NCI-H460 (cell line): ENCODE results near the gene ERCC1. TPM values are rescaled to one million over a fixed set of nuclear protein-coding genes. Genes with fewer than 3 reads are reported as not detected.
"Not testable (repeated sequence)": the region's sequence is repeated elsewhere in the genome, so short reads cannot be mapped to it uniquely, and the experiment has no call there.

Experiments used
- DNase-seq: peaks from one replicate; pipeline ENCODE4 v3.0.0-alpha.2; 2016; ENCODE audit warnings: low read depth; ENCODE audit errors: extremely low read depth
- total RNA-seq: library from RNA; depleted of rRNA; stranded (reverse); fragments of >200 nt; shearing (Covaris generic); gene quantifications from 2 replicates; pipeline ENCODE4 v1.2.3, GENCODE V29; 2014

ERCC1 gene
- total RNA-seq, 1 experiment from 2014 or later = 81.5 TPM

GRCh38 chr19:45432543-45432942, 8.8 kb upstream of the ERCC1 start:
- DNase-seq = not testable (repeated sequence)

DNA sequence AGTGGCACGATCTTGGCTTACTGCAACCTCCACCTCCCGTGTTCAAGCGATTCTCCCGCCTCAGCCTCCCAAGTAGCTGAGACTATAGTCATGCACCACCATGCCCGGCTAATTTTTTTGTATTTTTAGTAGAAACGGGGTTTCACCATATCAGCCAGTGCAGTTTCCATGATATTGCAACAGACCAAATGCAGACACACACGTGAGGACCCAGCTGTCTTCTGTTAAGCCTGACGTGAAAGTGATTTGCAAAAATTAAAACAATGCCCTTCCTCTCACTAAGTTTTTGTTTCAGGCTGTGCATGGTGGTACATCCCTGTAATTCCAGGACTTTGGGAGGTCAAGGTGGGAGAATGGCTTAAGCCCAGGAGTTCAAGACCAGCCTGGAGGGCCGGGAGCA, 7.3 kb upstream of the ERCC1 start:
- not testable (repeated sequence) for DNase-seq

GRCh38 chr19:45429896-45430295, 6.2 kb upstream of the ERCC1 start:
- not testable (repeated sequence) for DNase-seq

GRCh38 chr19:45428384-45429231, 4.9 kb upstream of the ERCC1 start:
- no peak for DNase-seq

- DNase-seq = peak; percentile 94
Observed at GRCh38 chr19:45424191-45425058, 708 bp upstream of the ERCC1 start.

DNA sequence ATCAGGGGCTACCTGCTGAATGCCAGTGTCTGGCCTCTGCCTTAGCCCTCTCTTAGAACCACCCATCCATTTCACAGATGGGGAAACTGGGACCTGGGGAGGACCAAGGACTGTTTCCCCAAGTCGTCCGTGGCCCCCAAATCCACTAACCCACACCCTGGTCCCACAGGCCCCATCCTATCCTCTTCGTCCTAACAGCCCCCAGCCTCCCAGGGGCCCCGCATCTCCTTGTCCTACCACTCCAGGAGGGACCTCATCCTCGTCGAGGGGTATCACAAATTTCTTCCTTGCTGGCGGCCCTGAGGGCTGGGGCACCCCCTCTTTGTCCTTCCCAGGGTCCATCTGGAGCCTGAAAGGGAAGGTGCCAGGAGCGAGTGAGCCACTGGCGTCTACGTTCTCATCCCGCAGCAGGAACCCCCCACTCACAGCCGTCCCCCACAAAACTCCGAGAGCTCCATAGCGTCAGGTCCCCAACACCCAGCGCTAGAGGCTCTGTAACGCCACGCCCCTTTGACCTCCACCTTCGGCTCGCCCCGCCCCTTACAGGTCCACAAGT, 606 bp downstream of the ERCC1 start:
- no peak for DNase-seq

DNA sequence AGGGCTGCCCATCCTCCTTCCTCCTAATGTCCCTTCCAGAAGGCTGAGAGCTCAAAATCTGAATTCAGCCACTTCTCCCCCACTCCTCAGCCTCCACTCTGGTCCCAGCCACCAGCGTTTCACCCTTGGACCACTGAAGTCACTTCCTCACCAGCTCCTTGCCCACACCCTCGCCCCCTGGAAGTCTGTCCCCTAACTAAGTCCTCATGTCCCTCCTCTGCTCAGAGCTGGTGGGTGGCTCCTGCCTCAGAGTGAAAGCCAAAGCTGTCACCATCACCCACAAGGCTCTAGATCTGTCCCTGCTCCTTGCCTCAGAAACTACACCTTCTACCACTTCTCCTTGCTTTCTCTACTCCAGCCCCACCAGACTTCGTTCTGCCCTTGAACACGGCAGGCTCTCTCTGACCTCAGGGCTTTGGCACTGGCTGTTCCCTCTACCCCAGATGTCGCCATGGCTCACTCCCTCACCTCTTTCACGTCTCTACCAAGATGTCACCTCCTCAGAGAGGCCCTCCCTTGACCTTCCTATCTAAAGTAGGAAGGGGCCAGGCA, 1.7 kb downstream of the ERCC1 start:
- DNase-seq = no peak

DNA sequence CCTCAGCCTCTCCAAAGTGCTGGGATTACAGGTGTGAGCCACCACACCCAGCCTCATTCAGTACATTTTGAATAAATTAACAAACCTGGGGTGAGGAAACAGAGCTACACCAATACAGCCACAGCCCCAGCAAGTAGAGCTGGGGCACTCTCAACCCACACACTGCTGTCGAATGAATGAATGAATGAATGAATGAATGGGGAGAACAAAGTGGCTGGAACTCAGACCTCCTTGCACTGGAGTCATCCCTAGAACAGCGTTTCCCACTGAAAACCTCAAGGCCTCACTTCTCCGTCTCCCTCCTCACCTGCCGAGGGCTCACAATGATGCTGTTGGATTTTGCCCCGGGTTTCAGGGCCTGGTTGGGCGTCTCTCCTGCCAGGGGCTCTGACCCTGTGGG, 2.8 kb downstream of the ERCC1 start:
- no peak for DNase-seq

- DNase-seq = no peak
Observed at GRCh38 chr19:45420356-45420755, 3.4 kb downstream of the ERCC1 start.

- no peak for DNase-seq
Observed at GRCh38 chr19:45419895-45420294, 3.8 kb downstream of the ERCC1 start.

- no peak for DNase-seq
Observed at GRCh38 chr19:45419396-45419795, 4.3 kb downstream of the ERCC1 start.

DNA sequence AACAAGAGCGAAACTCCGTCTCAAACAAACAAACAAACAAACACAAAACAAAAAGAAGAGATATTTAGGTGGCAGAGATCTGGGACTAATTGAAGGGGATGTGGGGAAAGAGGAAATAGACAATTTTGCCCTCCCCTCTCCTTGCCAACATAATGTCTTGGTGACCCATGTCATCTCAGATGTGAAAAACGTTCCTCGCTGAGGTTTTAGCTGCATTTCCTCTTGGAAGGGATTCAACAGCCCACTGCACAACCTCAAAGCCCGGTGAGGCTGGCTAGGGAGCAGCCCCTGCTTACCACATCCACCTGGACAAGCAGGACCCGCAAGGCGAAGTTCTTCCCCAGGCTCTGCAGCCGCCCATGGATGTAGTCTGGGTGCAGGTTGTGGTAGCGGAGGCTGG, 4.9 kb downstream of the ERCC1 start:
- no peak for DNase-seq

GRCh38 chr19:45417151-45417550, 6.6 kb downstream of the ERCC1 start:
- DNase-seq = no peak

GRCh38 chr19:45414468-45414867, 9.2 kb downstream of the ERCC1 start:
- no peak for DNase-seq

DNA sequence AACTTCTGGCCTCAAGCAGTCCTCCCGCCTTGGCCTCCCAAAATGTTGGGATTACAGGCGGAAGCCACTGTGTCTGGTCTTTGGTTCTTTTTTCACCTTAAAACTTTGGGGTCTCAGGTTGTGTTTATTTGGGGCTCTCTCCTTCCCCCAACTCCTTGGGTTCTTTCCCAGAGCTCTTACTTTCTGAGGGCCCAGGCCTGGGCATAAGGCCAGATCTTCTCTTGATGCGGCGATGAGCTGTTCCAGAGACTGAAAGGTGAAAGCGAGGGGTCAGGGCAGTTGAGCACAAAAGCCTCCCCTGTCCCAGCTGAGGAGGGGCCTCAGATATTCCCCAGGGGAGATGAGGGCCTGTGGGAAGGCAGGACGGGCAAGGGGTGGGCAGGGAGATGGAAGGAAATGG, 10.2 kb downstream of the ERCC1 start:
- no peak for DNase-seq

- not testable (repeated sequence) for DNase-seq
Observed at GRCh38 chr19:45410330-45410729, 13.4 kb downstream of the ERCC1 start.

- DNase-seq = no peak
Observed at GRCh38 chr19:45409557-45409920, 14.2 kb downstream of the ERCC1 start.

DNA sequence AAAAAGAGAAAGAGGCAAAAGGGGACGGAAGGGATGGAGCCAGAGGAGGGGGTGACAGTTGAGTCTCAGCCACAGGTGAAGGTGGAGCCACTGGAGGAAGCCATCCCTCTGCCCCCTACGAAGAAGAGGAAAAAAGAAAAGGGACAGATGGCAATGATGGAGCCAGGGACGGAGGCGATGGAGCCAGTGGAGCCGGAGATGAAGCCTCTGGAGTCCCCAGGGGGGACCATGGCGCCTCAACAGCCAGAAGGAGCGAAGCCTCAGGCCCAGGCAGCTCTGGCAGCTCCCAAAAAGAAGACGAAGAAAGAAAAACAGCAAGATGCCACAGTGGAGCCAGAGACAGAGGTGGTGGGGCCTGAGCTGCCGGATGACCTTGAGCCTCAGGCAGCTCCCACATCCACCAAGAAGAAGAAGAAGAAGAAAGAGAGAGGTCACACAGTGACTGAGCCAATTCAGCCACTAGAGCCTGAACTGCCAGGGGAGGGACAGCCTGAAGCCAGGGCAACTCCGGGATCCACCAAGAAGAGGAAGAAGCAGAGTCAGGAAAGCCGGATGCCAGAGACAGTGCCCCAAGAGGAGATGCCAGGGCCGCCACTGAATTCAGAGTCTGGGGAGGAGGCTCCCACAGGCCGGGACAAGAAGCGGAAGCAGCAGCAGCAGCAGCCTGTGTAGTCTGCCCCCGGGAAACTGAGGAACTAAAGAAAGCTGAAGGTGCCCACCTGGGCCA, 14.7 kb downstream of the ERCC1 start:
- DNase-seq = no peak

DNA sequence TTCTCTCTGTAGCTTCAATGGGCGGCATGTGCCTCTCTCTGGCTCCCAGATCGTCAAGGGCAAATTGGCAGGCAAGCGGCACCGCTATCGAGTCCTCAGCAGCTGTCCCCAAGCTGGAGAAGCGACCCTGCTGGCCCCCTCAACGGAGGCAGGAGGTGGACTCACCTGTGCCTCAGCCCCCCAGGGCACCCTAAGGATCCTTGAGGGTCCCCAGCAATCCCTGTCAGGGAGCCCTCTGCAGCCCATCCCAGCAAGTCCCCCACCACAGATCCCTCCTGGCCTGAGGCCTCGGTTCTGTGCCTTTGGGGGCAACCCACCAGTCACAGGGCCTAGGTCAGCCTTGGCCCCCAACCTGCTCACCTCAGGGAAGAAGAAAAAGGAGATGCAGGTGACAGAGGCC, 15.6 kb downstream of the ERCC1 start:
- DNase-seq = no peak

DNA sequence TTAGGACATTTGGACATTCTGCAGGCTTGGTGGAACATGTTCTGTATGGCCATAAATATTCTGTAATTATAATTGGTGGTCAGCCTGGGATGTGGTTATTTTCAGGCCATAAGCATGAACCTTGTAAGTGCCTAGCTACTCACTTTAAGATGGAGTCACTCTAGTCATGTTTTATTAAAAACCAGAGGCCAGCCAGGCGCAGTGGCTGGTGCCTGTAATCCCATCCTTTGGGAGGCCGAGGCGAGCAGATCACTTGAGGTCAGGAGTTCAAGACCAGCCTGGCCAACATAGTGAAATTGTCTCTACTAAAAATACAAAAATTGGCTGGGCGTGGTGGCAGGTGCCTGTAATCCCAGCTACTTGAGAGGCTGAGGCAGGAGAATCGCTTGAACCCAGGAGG, 16.1 kb downstream of the ERCC1 start:
- not testable (repeated sequence) for DNase-seq

DNA sequence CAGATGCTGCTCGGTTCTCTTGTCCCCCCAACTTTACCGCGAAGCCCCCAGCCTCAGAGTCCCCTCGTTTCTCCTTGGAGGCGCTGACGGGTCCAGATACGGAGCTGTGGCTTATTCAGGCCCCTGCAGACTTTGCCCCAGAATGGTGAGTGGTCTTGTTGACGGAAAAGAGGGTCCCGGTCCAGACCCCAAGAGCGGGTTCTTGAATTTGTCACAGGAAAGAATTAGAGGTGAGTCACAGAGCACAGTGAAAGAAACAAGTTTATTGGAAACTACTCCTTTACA, 16.7 kb downstream of the ERCC1 start:
- no peak for DNase-seq
